Testis (tissue), 2 donors: Measurements from ENCODE around the gene ME3.

Source experiments
- CTCF ChIP-seq, 3 experiments: fragments of 450-650 bp in 2 of 3; fragments of 200-600 bp in 1 of 3; sonication (generic) in 1 of 3; IDR thresholded peaks; one replicate each; pipeline ENCODE4 v1.5.1; 2016 to 2019; ENCODE audit warnings: antibody characterized with exemption in 3 of 3, mild to moderate bottlenecking in 2 of 3, moderate library complexity in 1 of 3
- POLR2A ChIP-seq: fragments of 450-650 bp; IDR thresholded peaks from one replicate; pipeline ENCODE4 v1.6.1; 2017; ENCODE audit warnings: antibody characterized with exemption, mild to moderate bottlenecking, moderate library complexity

- TF ChIP-seq CTCF (IDR thresholded peaks at IDR 0.05) (no peak), POLR2A (no peak)
Observed at GRCh38 chr11:86440305-86440716, 232.1 kb downstream of the ME3 start.
